ENCODE data around the gene CLCNKB. TPM values are rescaled to one million over a fixed set of nuclear protein-coding genes. Genes with fewer than 3 reads are reported as not detected.

The CLCNKB gene
- total RNA-seq, 1 donor = 0.36 TPM

GRCh38 chr1:16082283-16083038, 38.9 kb downstream of the CLCNKB start:
- Histone ChIP-seq H3K79me2 (ENCODE audit: insufficient read depth, low read length) (no peaks in the 10 kb centered on the region), H4K20me1 (ENCODE audit: insufficient read depth, low read length) (no peaks in the 10 kb centered on the region), H3K36me3 (ENCODE audit: insufficient read depth, low read length) (no peaks in the 10 kb centered on the region), H3K27me3 (ENCODE audit: insufficient read depth, low read length) (no peaks in the 10 kb centered on the region), H2AFZ (ENCODE audit: low read length) (no peak overlapping the region), H3K4me3 (ENCODE audit: insufficient read depth, low read length) (no peak overlapping the region), H3K4me2 (ENCODE audit: insufficient read depth, low read length) (no peak overlapping the region), H3K27ac (ENCODE audit: low read depth, low read length) (no peak overlapping the region), H3K4me1 (ENCODE audit: insufficient read depth, low read length) (no peaks in the 10 kb centered on the region), H3K9me3 (ENCODE audit: low read depth, low read length) (no peaks in the 10 kb centered on the region)
- peak; percentile 97 for DNase-seq (ENCODE audit: insufficient read length, low spot score, missing footprints)
- TF ChIP-seq CTCF (IDR thresholded peaks at IDR 0.05; ENCODE audit: extremely low read depth, low read depth, low read length) = peak; percentile 93

GRCh38 chr1:16083486-16083885, 39.9 kb downstream of the CLCNKB start:
- H3K4me3 ChIP-seq (ENCODE audit: insufficient read depth, low read length) = no peak overlapping the region
- H3K36me3 ChIP-seq (ENCODE audit: insufficient read depth, low read length) = no peaks in the 10 kb centered on the region
- no peak overlapping the region for H2AFZ ChIP-seq (ENCODE audit: low read length)
- TF ChIP-seq CTCF (IDR thresholded peaks at IDR 0.05; ENCODE audit: extremely low read depth, low read depth, low read length) = no peak
- DNase-seq (ENCODE audit: insufficient read length, low spot score, missing footprints) = peak; percentile 29
- H3K9me3 ChIP-seq (ENCODE audit: low read depth, low read length) = no peaks in the 10 kb centered on the region
- peaks cover 7% of the 10 kb centered on the region for H3K4me1 ChIP-seq (ENCODE audit: insufficient read depth, low read length)
- no peaks in the 10 kb centered on the region for H3K79me2 ChIP-seq (ENCODE audit: insufficient read depth, low read length)
- H3K4me2 ChIP-seq (ENCODE audit: insufficient read depth, low read length) = no peak overlapping the region
- no peaks in the 10 kb centered on the region for H3K27me3 ChIP-seq (ENCODE audit: insufficient read depth, low read length)
- no peak overlapping the region for H3K27ac ChIP-seq (ENCODE audit: low read depth, low read length)
- H4K20me1 ChIP-seq (ENCODE audit: insufficient read depth, low read length) = no peaks in the 10 kb centered on the region

- no peak for TF ChIP-seq CTCF (IDR thresholded peaks at IDR 0.05; ENCODE audit: extremely low read depth, low read depth, low read length)
- no peaks in the 10 kb centered on the region for H3K36me3 ChIP-seq (ENCODE audit: insufficient read depth, low read length)
- no peaks in the 10 kb centered on the region for H3K27me3 ChIP-seq (ENCODE audit: insufficient read depth, low read length)
- H2AFZ ChIP-seq (ENCODE audit: low read length) = no peak overlapping the region
- no peaks in the 10 kb centered on the region for H3K79me2 ChIP-seq (ENCODE audit: insufficient read depth, low read length)
- H3K9me3 ChIP-seq (ENCODE audit: low read depth, low read length) = no peaks in the 10 kb centered on the region
- H3K4me1 ChIP-seq (ENCODE audit: insufficient read depth, low read length) = peaks cover 15% of the 10 kb centered on the region
- no peak overlapping the region for H3K4me2 ChIP-seq (ENCODE audit: insufficient read depth, low read length)
- H3K27ac ChIP-seq (ENCODE audit: low read depth, low read length) = no peak overlapping the region
- no peaks in the 10 kb centered on the region for H4K20me1 ChIP-seq (ENCODE audit: insufficient read depth, low read length)
- H3K4me3 ChIP-seq (ENCODE audit: insufficient read depth, low read length) = no peak overlapping the region
- DNase-seq (ENCODE audit: insufficient read length, low spot score, missing footprints) = peak; percentile 47
Observed at GRCh38 chr1:16085522-16085921, 41.9 kb downstream of the CLCNKB start.

GRCh38 chr1:16087733-16088132, 44.2 kb downstream of the CLCNKB start:
- no peak overlapping the region for H3K4me3 ChIP-seq (ENCODE audit: insufficient read depth, low read length)
- no peak overlapping the region for H2AFZ ChIP-seq (ENCODE audit: low read length)
- no peak overlapping the region for H3K4me2 ChIP-seq (ENCODE audit: insufficient read depth, low read length)
- TF ChIP-seq CTCF (IDR thresholded peaks at IDR 0.05; ENCODE audit: extremely low read depth, low read depth, low read length) = no peak
- H3K9me3 ChIP-seq (ENCODE audit: low read depth, low read length) = no peaks in the 10 kb centered on the region
- H3K27ac ChIP-seq (ENCODE audit: low read depth, low read length) = no peak overlapping the region
- H3K4me1 ChIP-seq (ENCODE audit: insufficient read depth, low read length) = peaks cover 15% of the 10 kb centered on the region
- no peaks in the 10 kb centered on the region for H3K36me3 ChIP-seq (ENCODE audit: insufficient read depth, low read length)
- H3K27me3 ChIP-seq (ENCODE audit: insufficient read depth, low read length) = no peaks in the 10 kb centered on the region
- H4K20me1 ChIP-seq (ENCODE audit: insufficient read depth, low read length) = no peaks in the 10 kb centered on the region
- H3K79me2 ChIP-seq (ENCODE audit: insufficient read depth, low read length) = no peaks in the 10 kb centered on the region
- DNase-seq (ENCODE audit: insufficient read length, low spot score, missing footprints) = peak; percentile 73

Measured in osteoblast (primary cell).